GM21529 (cell line): ENCODE measurements around the gene MTG2.

Source experiments
- ATAC-seq: cut with Tn5 transposase; IDR thresholded peaks from one replicate; pipeline ENCODE4 v1.9.1; 2021; ENCODE audit not compliant: unreplicated experiment

MTG2 gene

DNA sequence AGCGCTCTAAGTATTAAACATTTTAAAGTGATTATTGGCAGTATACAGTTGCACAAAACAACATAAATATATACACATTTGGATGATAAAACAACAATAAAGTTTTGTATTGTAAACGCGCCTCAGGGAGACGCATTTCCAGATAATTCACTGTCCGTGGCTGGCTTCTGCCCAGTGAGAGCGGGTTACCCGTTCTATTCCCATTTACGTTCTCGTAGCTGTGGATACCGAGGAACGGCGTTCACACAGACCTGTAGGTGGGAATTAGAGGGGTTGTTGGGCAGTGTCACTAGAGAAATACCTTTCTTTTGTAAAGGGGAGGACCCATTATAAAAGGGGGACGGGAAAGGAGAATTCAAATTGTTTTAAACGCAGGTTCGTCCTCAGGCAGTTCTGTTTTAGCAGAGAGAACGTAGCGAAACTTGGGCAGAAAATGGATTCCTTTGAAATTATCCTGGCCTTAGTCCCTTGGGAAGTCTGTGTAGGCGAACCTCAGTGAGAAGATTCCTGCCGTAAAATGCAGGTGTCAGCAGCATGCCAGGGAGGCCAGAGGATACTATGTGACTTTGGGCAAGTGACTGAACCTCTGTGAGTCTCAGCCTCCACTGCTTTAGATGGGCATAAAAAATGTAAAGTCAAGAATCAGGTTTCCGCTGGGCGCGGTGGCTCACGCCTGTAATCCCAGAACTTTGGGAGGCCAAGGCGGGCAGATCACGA lies 756 bp downstream of the MTG2 start:
- ATAC-seq: no peak

DNA sequence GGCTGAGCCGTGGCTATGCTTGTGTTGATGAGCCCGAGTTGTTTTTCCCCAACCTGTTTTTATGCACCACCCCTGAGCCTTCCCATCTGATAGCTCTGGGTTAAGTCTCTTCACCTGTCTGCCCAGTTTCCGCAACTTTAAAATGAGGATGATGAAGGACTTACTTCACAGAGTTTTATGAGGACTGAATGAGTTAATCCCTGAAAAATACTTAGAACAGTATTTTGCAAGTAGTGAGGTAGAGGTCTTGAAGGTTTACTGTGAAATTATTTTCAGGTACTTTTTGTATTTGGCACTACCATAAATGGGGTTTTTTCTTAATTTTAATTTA lies 3.2 kb downstream of the MTG2 start:
- ATAC-seq: no peak

DNA sequence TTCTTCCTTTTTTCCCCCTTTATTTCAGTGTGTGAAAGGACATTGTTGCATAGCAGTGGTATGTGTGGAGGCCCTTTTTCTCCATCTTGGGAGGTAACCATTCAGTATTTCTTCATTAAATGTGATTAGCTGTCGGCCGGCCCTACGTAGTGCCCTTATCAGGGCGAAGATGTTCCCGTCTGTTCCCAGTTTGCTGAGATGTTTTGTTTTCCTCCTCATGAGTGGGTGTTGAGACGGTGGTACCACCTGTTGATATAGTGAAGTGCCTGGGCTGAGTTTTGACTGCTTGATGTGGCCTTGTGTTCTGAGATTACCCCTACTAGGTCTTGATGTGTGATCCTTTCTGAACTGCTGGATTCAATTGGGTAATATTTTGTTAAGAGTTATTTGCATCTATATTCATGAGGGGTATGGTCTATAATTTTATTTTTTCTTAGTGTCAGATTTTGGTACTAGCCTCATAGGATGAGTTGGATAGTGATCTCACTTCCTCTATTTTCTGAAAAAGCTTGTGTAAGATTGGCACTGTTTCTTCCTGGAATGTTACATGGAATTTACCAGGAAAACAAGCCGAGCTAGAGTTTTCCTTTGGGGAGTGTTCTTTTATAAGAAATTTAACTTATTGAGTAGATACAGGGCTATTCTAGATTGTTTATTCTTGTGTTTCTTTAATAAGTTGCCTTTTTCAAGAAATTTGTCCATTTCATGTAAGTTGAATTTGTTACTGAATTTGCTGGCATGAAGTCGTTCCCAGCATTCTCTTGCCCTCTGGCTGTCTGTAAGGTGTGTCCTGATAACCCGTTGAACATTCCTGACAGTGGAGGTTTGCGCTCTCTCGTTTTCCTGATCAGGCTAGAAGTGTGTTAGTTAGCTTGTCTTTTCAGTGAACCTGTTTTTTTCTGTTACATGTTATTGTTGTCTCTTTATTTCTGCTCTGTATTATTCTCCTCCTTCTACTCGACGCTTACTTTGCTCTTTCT lies 4.3 kb downstream of the MTG2 start:
- ATAC-seq: no peak

DNA sequence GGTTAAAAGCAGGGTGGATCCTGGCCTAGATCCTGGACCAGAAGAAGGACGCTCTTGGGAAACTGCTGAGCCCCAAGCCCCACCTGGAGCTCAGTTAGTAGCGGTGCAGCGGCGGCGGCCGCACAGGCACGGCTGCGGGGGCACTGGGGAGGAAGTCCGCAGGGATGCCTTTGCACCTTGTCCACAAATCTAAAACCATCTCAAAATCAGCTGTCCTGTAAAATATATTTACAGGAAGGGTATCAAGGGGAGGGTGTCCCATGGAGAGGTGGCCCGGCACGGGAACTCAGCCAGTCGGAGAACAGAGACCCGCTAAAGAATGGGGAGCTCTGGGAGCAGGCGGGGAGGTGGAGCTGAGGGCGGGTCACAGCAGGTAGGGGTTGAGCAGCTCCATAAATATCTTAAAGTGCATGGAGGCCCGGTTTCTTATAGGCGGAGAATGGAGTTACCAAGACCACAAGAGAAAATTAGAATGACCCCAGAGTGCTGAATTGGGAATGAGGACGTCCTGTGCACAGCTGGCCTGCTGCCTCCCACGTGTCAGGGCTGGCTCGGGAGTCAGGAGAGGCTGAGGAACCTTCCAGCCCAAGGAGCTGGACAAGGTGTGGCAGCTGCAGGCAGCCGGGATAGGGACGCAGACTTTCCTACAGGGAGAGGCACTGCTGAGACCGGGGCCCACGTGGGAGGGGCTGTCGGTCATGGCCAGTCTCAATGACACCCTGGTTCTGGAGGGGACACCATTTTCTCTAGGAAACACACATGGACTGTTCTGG lies 8.0 kb downstream of the MTG2 start:
- ATAC-seq: no peak

DNA sequence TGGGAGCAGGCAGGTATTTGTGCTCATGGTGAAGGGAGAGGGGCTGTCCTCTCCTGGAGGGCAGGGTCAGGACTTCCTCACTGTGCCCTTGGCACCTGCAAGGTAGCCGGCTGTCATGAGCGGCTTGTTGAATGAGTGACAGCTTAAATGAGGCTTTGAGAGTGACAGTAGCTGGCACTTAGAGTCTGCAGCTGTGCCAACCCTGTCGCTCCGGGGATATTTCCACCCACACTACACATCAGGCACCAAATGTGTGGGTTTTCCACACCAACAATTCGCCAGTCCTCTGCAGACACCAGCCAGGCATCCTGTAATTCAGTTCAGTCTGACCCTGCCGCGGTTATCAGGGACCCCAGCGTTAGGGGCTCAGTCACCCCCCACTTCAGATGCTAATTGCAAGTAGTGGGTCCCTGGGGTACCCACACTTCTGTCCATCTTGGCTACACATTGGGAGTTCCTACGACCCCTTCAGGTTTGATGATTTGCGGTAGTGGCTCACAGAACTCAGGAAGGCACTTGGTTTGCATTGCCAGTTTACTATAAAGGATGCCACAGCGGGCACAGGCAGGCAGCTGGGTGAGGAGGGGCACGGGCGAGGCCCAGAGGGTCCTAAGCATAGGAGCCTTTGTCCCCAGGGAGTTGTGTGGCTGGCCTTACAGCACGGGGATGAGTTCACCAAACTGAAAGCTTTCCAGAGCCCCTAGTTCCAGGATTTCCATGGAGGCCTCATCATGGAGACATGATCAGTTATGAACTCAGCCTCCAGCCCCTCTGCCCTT lies 9.1 kb downstream of the MTG2 start:
- no peak for ATAC-seq

DNA sequence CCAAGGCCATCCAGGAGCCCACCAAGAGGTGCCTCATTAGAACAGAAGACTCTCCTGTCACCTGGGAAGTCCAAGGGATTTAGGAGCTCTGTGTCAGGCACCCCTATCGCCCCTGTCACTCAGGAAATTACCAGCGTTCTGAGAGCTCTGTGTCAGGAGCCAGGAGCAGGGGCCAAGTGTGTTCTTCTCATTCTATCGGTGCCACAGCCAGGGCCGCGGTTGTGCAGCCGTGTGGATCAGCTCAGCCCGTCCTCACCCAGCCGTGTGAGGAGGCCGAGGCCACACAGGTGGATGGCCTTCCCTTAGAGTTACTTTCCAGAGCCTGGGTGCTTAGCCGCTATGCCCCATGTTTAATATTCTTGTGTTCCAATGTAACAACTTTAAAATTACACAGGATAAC lies 9.8 kb downstream of the MTG2 start:
- no peak for ATAC-seq

DNA sequence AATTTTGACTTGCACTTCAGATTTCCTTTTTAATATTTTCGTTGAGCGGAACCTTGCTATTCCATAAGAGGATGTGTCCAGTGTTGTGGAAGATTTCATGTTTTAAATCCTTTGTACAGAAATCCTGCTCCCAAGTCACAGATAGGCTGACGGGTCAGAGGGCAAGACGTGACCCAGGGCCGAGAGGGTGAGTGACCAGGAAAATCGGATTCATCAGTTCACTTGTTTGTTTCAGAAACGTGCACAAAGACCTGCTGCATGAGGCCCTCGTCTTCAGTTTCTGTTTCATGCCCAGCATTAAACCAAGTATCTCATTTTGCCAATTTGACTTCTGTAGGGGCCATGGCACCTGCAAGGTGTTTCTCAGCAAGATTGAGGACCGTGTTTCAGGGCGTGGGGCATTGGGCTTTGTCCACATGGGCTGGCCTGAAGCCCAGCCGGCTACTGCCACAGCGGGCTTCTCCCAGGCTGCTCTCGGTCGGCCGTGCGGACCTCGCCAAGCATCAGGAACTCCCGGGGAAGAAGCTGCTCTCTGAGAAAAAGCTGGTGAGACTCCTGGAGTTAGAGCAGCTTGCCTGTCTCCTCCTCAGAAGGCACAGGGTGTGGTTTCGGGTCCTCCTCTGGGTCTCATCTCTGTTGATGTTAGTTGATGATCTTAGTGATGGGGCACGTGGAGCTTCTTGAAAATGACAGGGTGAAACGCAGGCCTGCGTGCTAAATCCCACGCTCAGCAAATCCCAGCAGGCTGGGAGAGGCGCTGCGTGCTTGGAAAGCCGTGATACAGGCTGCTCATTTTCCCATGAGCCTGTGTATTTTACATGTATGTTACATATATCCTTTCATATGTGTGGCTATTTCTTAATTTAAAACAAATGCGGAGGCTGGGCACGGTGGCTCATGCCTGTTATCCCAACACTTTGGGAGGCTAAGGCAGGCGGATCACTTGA lies 10.5 kb downstream of the MTG2 start:
- ATAC-seq: no peak

DNA sequence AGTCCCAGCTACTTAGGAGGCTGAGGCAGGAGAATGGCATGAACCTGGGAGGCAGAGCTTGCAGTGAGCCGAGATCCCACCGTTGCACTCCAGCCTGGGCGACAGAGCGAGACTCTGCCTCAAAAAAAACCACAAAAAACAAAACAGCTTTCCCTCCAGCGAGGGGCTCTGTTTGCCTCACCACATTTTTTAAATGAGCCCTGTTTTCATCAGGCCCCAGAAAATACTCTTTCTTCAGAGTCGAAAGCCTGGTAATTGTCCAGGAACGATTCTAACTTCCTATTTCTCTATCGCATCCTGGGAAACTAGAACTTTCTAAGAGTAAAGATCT lies 12.2 kb downstream of the MTG2 start:
- ATAC-seq: no peak

DNA sequence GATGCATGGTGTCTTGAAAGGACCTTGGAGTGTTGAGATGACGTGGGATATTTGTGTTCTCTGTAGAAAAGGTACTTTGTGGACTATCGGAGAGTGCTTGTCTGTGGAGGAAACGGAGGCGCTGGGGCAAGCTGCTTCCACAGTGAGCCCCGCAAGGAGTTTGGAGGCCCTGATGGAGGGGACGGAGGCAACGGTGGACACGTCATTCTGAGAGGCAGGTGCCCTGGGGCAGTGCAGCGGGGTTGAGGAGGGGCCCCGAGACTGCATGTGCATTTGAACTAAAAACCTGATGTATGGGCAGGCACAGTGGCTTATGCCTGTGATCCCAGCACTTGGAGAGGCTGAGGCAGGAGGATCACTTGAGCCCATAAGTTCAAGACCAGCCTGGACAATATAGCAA lies 12.9 kb downstream of the MTG2 start:
- ATAC-seq: no peak

DNA sequence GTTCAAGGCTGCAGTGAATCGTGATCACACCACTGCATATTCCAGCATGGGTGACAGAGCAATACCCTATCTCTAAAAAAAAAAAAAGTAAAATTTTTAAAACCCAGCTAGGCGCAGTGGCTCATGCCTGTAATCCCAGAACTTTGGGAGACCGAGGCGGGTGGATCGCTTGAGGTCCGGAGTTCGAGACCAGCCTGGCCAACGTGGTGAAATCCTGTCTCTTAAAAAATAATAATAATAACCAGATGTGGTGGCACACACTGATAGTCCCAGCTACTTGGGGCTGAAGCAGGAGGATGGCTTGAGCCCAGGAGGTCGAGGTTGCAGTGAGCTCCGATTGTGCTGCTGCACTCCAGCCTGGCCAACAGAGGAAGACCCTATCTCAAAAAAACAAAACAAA lies 13.5 kb downstream of the MTG2 start:
- no peak for ATAC-seq

DNA sequence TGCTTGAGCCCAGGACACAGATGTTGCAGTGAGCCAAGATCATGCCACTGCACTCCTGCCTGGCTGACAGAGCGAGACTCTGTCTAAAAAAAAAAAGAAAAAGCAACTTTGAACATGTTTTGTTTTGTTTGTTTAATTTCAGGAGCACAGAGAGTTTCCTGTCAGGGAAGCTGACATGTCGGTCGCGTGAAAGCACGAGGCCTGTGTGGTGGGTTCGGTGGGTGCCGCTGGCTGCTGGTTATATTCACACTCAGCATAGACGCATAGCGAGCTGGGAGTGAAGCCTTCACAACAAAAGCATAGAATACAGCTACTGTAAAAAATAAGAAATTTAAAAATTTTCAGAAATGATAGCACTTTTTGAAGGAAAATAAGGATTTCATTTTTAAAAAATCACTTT lies 14.5 kb downstream of the MTG2 start:
- ATAC-seq: no peak

DNA sequence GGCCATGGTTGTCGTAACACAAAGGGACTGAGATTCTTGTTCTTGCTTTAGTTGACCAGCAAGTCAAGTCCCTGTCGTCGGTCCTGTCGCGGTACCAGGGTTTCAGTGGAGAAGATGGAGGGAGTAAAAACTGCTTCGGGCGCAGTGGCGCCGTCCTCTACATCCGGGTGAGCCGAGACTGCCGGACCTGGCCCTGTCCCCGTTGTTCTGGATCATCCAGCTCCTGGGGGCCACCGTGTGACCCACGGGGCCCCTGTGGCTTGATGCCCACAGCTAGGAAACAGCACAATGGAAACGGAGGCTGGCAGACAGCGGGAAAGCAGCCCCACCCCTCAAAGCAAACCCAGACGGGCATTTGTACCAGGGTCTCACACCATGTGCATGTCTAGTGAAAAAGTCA lies 15.0 kb downstream of the MTG2 start:
- no peak for ATAC-seq

DNA sequence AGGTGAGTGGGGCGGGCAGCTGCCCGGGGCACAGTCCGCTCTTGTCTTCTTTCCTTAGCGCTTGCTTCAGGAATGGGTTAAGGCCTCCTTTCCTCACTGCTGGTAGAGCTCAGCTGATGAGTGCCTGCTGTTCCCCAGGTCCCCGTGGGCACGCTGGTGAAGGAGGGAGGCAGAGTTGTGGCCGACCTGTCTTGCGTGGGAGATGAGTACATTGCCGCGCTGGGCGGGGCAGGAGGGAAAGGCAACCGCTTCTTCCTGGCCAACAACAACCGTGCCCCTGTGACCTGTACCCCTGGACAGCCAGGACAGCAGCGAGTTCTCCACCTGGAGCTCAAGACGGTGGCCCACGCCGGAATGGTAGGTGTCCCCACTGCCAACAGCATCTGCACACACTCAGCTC lies 15.7 kb downstream of the MTG2 start:
- no peak for ATAC-seq

DNA sequence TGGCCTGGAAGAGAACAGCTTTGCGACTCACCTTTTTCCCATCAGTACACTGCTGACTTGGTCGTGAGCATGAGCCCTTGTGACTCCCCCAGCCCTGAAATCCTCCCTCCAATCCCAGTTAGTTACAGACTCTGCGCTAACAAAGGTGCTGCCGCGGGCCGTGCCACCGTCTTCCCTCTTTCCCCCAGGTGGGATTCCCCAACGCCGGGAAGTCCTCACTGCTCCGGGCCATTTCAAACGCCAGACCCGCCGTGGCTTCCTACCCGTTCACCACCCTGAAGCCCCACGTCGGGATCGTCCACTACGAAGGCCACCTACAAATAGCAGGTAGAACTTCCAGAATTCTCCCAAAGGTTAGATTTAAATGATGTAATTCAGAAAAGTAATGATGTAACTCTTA lies 16.1 kb downstream of the MTG2 start:
- ATAC-seq: no peak

DNA sequence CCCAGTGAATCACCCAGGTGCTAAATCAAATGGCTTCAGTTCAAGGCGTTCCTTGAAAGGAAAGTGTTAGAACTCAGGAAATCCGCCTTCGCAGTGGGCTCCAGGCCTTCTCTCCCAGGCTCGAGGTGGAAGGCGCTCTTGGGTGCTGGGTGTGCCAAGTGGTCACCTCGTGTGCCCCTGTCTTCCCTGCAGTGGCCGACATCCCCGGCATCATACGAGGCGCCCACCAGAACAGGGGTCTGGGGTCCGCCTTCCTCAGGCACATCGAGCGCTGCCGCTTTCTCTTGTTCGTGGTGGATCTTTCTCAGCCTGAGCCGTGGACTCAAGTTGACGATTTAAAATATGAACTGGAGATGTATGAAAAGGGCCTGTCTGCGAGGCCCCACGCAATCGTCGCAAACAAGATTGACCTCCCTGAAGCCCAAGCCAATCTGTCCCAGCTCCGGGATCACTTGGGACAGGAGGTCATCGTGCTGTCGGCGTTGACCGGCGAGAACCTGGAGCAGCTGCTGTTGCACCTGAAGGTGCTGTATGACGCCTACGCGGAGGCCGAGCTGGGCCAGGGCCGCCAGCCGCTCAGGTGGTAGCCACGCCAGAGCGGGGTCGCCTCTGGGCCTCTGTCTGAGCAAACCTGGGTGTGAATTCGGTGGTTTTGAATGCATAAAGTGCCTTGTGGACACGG lies 17.8 kb downstream of the MTG2 start:
- no peak for ATAC-seq

DNA sequence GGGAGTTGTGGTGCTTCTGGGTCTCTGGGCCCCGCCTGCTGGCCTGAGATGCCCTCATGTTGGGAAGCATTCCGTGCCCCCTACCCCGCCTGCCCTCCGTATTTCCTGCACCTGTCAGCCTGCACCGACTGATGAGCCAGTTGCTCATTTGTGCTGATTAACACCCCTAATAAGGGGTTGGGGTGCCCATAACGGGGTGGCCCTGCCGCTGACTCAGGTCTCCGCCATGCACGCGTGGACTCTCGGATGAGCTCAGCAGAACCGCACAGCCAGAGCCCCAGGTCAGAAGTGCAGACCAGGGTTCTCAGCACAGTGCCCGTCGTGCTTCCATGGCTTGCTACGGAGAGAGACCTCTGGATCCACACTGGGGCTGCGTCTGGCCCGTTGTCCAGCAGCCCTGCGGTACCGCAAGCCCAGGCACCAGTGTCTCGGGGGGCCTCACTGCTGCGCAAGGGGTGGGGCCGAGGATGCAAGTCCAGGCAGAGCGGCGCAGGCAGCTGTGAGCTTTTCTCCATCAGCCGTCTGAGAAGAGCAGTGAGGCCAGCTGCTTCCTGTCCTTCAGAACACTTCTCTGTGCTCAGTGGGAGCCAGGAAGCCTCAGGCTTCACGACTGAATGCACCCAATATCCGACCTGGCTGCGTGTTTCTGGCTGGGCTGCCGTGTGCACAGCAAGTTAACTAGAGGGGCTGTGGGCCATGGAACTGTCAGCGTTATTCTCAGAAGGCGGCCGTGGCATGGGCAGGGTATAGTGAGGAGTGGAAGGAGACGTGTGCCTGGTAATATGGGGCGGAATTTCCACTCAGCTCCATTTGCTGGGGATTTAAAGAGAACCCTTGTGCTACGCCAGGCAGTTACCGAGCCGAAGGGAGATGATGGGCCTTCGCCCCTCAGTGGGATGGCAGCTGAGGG lies 18.6 kb downstream of the MTG2 start:
- ATAC-seq: peak; percentile 81

DNA sequence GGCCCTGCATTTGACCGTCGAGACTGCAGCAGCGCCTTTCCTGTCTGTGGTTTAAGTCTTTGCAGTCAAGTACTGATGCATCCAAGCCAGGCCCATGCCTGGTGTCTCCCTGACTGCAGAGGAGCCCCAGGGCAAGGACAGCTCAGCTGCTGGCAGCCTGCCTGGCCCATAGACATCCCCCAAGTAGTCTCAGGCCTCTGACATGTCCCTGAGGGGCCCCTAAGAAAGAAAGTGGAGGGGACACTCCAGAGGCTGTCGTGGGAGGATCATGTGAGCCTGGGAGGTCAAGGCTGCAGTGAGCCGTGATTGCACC lies 19.2 kb downstream of the MTG2 start:
- ATAC-seq: no peak

DNA sequence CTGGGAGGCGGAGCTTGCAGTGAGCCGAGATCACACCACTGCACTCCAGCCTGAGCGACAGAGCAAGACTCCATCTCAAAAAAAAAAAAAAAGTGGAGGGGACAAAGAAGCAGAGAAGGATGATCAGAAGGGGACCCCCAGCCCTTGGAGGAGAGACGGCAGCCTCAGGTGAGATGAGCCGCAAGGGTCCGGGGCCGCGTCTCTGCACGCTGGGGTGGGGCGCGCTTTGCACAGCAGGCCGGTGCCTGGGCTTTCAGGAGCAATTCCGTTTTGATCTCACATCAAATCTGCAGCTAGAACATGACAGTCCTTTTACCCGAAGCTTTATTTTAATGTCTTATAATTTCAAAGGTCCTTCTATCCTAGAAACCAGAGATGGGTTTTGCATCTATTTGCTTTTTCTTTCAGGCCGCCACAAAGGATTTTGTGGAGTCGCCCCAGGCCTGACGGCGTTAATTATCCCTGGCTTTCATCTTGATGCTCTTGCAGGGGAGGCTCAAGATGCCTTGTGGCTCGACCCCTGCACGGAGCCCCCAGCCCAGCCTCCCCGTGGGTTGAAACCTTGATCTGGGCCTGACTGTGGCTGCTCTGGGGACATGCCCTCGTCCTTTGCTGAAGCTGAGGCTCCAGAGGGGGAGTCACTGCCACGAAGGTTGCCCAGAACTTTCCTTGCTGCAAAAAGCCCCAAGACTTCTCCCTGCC lies 20.0 kb downstream of the MTG2 start:
- no peak for ATAC-seq
